Immature natural killer cell (primary cell): ENCODE measurements around the gene PCYT1B. TPM values are rescaled to one million over a fixed set of nuclear protein-coding genes. Genes with fewer than 3 reads are reported as not detected.

Experiments
- DNase-seq, 3 donors: peaks; one replicate each; pipeline ENCODE4 v3.0.0; 2022; ENCODE audit warnings: mixed read lengths in 1 of 3
- H3K27ac Mint-ChIP-seq, 6 donors: one replicate each; pipeline ENCODE4 v1.8.0; 2020; ENCODE audit warnings: mixed read lengths in 6 of 6, mild to moderate bottlenecking in 5 of 6, inconsistent platforms in 4 of 6, moderate library complexity in 3 of 6
- H3K27me3 Mint-ChIP-seq, 3 donors: one replicate each; pipeline ENCODE4 v1.8.0; 2020 to 2021; ENCODE audit warnings: low read depth in 3 of 3, mild to moderate bottlenecking in 3 of 3, mixed read lengths in 3 of 3, moderate library complexity in 3 of 3, inconsistent platforms in 1 of 3
- H3K36me3 Mint-ChIP-seq, 3 donors: one replicate each; pipeline ENCODE4 v1.8.0; 2020; ENCODE audit warnings: mixed read lengths in 3 of 3, inconsistent platforms in 2 of 3, mild to moderate bottlenecking in 2 of 3
- H3K4me1 Mint-ChIP-seq, 2 donors: one replicate each; pipeline ENCODE4 v1.8.0; 2020; ENCODE audit warnings: inconsistent platforms in 2 of 2, mild to moderate bottlenecking in 2 of 2, mixed read lengths in 2 of 2, moderate library complexity in 1 of 2
- H3K4me3 Mint-ChIP-seq, 5 donors: one replicate each; pipeline ENCODE4 v1.8.0; 2020; ENCODE audit warnings: mild to moderate bottlenecking in 5 of 5, mixed read lengths in 5 of 5, inconsistent platforms in 3 of 5, moderate library complexity in 3 of 5
- H3K9me3 Mint-ChIP-seq, 6 donors: one replicate each; pipeline ENCODE4 v1.8.0; 2020; ENCODE audit warnings: mild to moderate bottlenecking in 6 of 6, mixed read lengths in 6 of 6, inconsistent platforms in 4 of 6, moderate library complexity in 3 of 6
- polyA plus RNA-seq, 3 donors: library from polyadenylated mRNA; unstranded; fragments of 300-500 nt; fragmentation: Illumina TruSeq; gene quantifications; one replicate each; pipeline ENCODE4 v1.2.3, GENCODE V29; 2021

The PCYT1B gene
- polyA plus RNA-seq, 3 donors from 2014 or later: 0.10 to 0.11 TPM; not detected in 1

- Mint-ChIP-seq H3K27me3 (peaks cover 0 to 11% (median 1%) of the 10 kb centered on the region in 3 donors), H3K9me3 (no peaks in the 10 kb centered on the region), H3K36me3 (no peaks in the 10 kb centered on the region), H3K4me3 (no peak overlapping the region), H3K27ac (no peak overlapping the region), H3K4me1 (no peaks in the 10 kb centered on the region)
- DNase-seq: no peak
These were observed 44.0 kb downstream of the PCYT1B start for GRCh38 chrX:24603191-24603590.

- no peak overlapping the region for H3K4me3 Mint-ChIP-seq
- DNase-seq: no peak
- H3K27me3 Mint-ChIP-seq: peaks cover 0 to 7% (median 1%) of the 10 kb centered on the region in 3 donors
- H3K36me3 Mint-ChIP-seq: no peaks in the 10 kb centered on the region
- no peaks in the 10 kb centered on the region for H3K4me1 Mint-ChIP-seq
- H3K27ac Mint-ChIP-seq: no peak overlapping the region
- H3K9me3 Mint-ChIP-seq: no peaks in the 10 kb centered on the region
These were observed 45.3 kb downstream of the PCYT1B start for GRCh38 chrX:24601858-24602257.

- H3K36me3 Mint-ChIP-seq: no peaks in the 10 kb centered on the region
- no peak overlapping the region for H3K4me3 Mint-ChIP-seq
- no peaks in the 10 kb centered on the region for H3K4me1 Mint-ChIP-seq
- H3K9me3 Mint-ChIP-seq: no peaks in the 10 kb centered on the region
- DNase-seq: no peak
- H3K27ac Mint-ChIP-seq: no peak overlapping the region
- peaks cover 0 to 7% (median 3%) of the 10 kb centered on the region in 3 donors for H3K27me3 Mint-ChIP-seq
These were observed 52.6 kb downstream of the PCYT1B start for GRCh38 chrX:24594501-24594900.

GRCh38 chrX:24590111-24590510 lies 57.0 kb downstream of the PCYT1B start:
- Mint-ChIP-seq H3K4me3 (no peak overlapping the region), H3K9me3 (no peaks in the 10 kb centered on the region), H3K27ac (no peak overlapping the region), H3K36me3 (no peaks in the 10 kb centered on the region), H3K27me3 (peaks cover 0 to 9% (median 3%) of the 10 kb centered on the region in 3 donors), H3K4me1 (no peaks in the 10 kb centered on the region)
- no peak for DNase-seq

- no peaks in the 10 kb centered on the region for H3K36me3 Mint-ChIP-seq
- H3K9me3 Mint-ChIP-seq: no peaks in the 10 kb centered on the region
- DNase-seq: no peak
- no peaks in the 10 kb centered on the region for H3K4me1 Mint-ChIP-seq
- H3K4me3 Mint-ChIP-seq: no peak overlapping the region
- no peak overlapping the region for H3K27ac Mint-ChIP-seq
- H3K27me3 Mint-ChIP-seq: peaks cover 0 to 3% (median 2%) of the 10 kb centered on the region in 3 donors
These were observed 70.1 kb downstream of the PCYT1B start for GRCh38 chrX:24577091-24577490.

GRCh38 chrX:24575496-24575895 lies 71.7 kb downstream of the PCYT1B start:
- H3K27ac Mint-ChIP-seq: no peak overlapping the region

GRCh38 chrX:24574743-24575142 lies 72.4 kb downstream of the PCYT1B start:
- Mint-ChIP-seq H3K36me3 (no peaks in the 10 kb centered on the region), H3K27ac (no peak overlapping the region), H3K4me3 (no peak overlapping the region), H3K9me3 (no peaks in the 10 kb centered on the region), H3K4me1 (no peaks in the 10 kb centered on the region), H3K27me3 (peaks cover 0 to 3% (median 0%) of the 10 kb centered on the region in 3 donors)
- DNase-seq: no peak

More at GRCh38 chrX:24575496-24575895, 71.7 kb downstream of the PCYT1B start:
- no peaks in the 10 kb centered on the region for H3K4me1 Mint-ChIP-seq
- no peaks in the 10 kb centered on the region for H3K9me3 Mint-ChIP-seq
- H3K27me3 Mint-ChIP-seq: peaks cover 0 to 3% (median 0%) of the 10 kb centered on the region in 3 donors
- H3K36me3 Mint-ChIP-seq: no peaks in the 10 kb centered on the region
- DNase-seq: no peak
- no peak overlapping the region for H3K4me3 Mint-ChIP-seq

- Mint-ChIP-seq H3K27ac (no peak overlapping the region), H3K4me3 (no peak overlapping the region), H3K9me3 (no peaks in the 10 kb centered on the region), H3K36me3 (no peaks in the 10 kb centered on the region), H3K4me1 (no peaks in the 10 kb centered on the region), H3K27me3 (peaks cover 0 to 10% (median 5%) of the 10 kb centered on the region in 3 donors)
- DNase-seq: no peak
These were observed 80.0 kb downstream of the PCYT1B start for GRCh38 chrX:24567169-24567568.

GRCh38 chrX:24566240-24566639 lies 80.9 kb downstream of the PCYT1B start:
- no peaks in the 10 kb centered on the region for H3K36me3 Mint-ChIP-seq
- no peaks in the 10 kb centered on the region for H3K4me1 Mint-ChIP-seq
- H3K9me3 Mint-ChIP-seq: no peaks in the 10 kb centered on the region

GRCh38 chrX:24563291-24564010 lies 83.7 kb downstream of the PCYT1B start:
- Mint-ChIP-seq H3K4me1 (no peaks in the 10 kb centered on the region), H3K36me3 (no peaks in the 10 kb centered on the region), H3K9me3 (no peaks in the 10 kb centered on the region), H3K4me3 (no peak overlapping the region), H3K27me3 (peaks cover 0 to 10% (median 7%) of the 10 kb centered on the region in 3 donors), H3K27ac (no peak overlapping the region)
- DNase-seq: no peak

More at GRCh38 chrX:24566240-24566639, 80.9 kb downstream of the PCYT1B start:
- Mint-ChIP-seq H3K27ac (no peak overlapping the region), H3K4me3 (no peak overlapping the region), H3K27me3 (peaks cover 0 to 10% (median 5%) of the 10 kb centered on the region in 3 donors)
- no peak for DNase-seq

GRCh38 chrX:24561121-24561520 lies 86.0 kb downstream of the PCYT1B start:
- Mint-ChIP-seq H3K4me1 (no peaks in the 10 kb centered on the region), H3K4me3 (no peak overlapping the region), H3K27me3 (peaks cover 0 to 4% (median 0%) of the 10 kb centered on the region in 3 donors), H3K36me3 (no peaks in the 10 kb centered on the region), H3K9me3 (no peaks in the 10 kb centered on the region), H3K27ac (no peak overlapping the region)
- no peak for DNase-seq

GRCh38 chrX:24553011-24553410 lies 94.1 kb downstream of the PCYT1B start:
- Mint-ChIP-seq H3K4me1 (no peaks in the 10 kb centered on the region), H3K27me3 (no peaks in the 10 kb centered on the region), H3K4me3 (no peak overlapping the region), H3K9me3 (no peaks in the 10 kb centered on the region), H3K36me3 (no peaks in the 10 kb centered on the region), H3K27ac (no peak overlapping the region)
- DNase-seq: no peak

- Mint-ChIP-seq H3K9me3 (peaks cover 0 to 2% (median 0%) of the 10 kb centered on the region in 6 donors), H3K4me3 (no peak overlapping the region), H3K27ac (no peak overlapping the region), H3K27me3 (peaks cover 0 to 1% (median 0%) of the 10 kb centered on the region in 3 donors), H3K36me3 (no peaks in the 10 kb centered on the region), H3K4me1 (no peaks in the 10 kb centered on the region)
- DNase-seq: no peak
These were observed 97.0 kb downstream of the PCYT1B start for GRCh38 chrX:24550166-24550565.

GRCh38 chrX:24547961-24548360 lies 99.2 kb downstream of the PCYT1B start:
- H3K27ac Mint-ChIP-seq: no peak overlapping the region
- H3K4me1 Mint-ChIP-seq: no peaks in the 10 kb centered on the region
- H3K4me3 Mint-ChIP-seq: no peak overlapping the region
- peaks cover 0 to 6% (median 0%) of the 10 kb centered on the region in 3 donors for H3K36me3 Mint-ChIP-seq
- peaks cover 0 to 2% (median 1%) of the 10 kb centered on the region in 3 donors for H3K27me3 Mint-ChIP-seq
- no peak for DNase-seq
- peaks cover 0 to 2% (median 0%) of the 10 kb centered on the region in 6 donors for H3K9me3 Mint-ChIP-seq

GRCh38 chrX:24542756-24543155 lies 104.4 kb downstream of the PCYT1B start:
- peaks cover 0 to 3% (median 2%) of the 10 kb centered on the region in 3 donors for H3K27me3 Mint-ChIP-seq
- H3K27ac Mint-ChIP-seq: no peak overlapping the region
- no peak overlapping the region for H3K4me3 Mint-ChIP-seq
- H3K9me3 Mint-ChIP-seq: peaks cover 0 to 4% (median 0%) of the 10 kb centered on the region in 6 donors
- DNase-seq: no peak
- H3K4me1 Mint-ChIP-seq: no peaks in the 10 kb centered on the region
- H3K36me3 Mint-ChIP-seq: peaks cover 0 to 10% (median 3%) of the 10 kb centered on the region in 3 donors
